Retinal pigment epithelial cell (primary cell): ENCODE results near the gene SHTN1.

Experiments used
- DNase-seq: peaks from one replicate; pipeline ENCODE4 v3.0.0-alpha.2; 2010; ENCODE audit warnings: low read depth
- H3K4me3 ChIP-seq: 2 replicates; pipeline ENCODE4 v1.5.1; 2011; ENCODE audit warnings: mild to moderate bottlenecking, low read length, control low read depth, moderate library complexity
- TF ChIP-seq, protein P1 (sequence below): conservative IDR thresholded peaks from 2 replicates; pipeline ENCODE4 v1.5.1; 2011; ENCODE audit warnings: low read depth, low read length, control low read depth, inconsistent platforms

The SHTN1 gene

DNA sequence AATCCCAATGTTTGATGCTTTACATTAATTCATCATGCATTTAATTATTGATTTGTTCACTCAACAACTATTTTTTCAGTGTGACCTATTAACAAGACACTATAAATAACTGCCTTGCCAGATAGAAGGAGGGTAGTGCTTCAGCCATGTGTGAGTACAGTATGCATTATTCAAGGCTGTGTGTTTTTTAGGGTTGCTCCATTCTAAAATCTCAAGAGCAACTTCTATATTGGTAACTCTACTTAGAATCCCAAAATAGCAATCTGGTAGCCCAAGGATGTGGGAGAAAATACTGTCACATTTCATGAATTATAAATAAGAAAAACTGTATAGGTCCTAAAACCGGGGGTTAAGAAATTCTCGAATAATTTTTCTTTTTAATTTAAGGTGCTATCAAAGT lies 85.8 kb downstream of the SHTN1 start:
- no peak for DNase-seq

GRCh38 chr10:116918583-116918982 lies 86.4 kb downstream of the SHTN1 start:
- no peak overlapping the region for H3K4me3 ChIP-seq
- TF ChIP-seq, protein P1, sequence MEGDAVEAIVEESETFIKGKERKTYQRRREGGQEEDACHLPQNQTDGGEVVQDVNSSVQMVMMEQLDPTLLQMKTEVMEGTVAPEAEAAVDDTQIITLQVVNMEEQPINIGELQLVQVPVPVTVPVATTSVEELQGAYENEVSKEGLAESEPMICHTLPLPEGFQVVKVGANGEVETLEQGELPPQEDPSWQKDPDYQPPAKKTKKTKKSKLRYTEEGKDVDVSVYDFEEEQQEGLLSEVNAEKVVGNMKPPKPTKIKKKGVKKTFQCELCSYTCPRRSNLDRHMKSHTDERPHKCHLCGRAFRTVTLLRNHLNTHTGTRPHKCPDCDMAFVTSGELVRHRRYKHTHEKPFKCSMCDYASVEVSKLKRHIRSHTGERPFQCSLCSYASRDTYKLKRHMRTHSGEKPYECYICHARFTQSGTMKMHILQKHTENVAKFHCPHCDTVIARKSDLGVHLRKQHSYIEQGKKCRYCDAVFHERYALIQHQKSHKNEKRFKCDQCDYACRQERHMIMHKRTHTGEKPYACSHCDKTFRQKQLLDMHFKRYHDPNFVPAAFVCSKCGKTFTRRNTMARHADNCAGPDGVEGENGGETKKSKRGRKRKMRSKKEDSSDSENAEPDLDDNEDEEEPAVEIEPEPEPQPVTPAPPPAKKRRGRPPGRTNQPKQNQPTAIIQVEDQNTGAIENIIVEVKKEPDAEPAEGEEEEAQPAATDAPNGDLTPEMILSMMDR, result no peak
- DNase-seq, result no peak

More for the DNA sequence above, 85.8 kb downstream of the SHTN1 start:
- TF ChIP-seq, protein P1, result no peak
- H3K4me3 ChIP-seq, result no peak overlapping the region

GRCh38 chr10:116917481-116917880 lies 87.5 kb downstream of the SHTN1 start:
- TF ChIP-seq, protein P1, result no peak
- DNase-seq, result no peak
- no peak overlapping the region for H3K4me3 ChIP-seq

DNA sequence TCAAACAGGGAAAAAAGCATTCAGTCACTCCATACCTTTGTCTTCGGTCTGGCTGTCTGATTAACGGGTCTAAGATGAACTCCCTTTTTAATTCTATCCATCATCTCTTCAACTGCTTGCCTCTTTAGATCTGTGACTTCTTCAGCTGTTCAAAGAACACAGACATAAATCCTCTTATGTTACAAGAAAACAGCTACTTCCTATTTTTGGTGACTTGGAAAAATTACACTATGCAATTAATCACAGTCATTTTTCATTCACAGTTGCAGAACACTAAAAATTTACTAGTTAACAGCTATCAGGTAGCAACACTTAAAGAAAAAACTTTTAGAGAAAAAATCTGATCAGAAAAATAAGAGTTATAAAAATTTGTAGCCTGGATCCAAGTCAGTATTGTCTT lies 89.6 kb downstream of the SHTN1 start:
- H3K4me3 ChIP-seq, result no peak overlapping the region
- DNase-seq, result no peak
- TF ChIP-seq, protein P1, result no peak

DNA sequence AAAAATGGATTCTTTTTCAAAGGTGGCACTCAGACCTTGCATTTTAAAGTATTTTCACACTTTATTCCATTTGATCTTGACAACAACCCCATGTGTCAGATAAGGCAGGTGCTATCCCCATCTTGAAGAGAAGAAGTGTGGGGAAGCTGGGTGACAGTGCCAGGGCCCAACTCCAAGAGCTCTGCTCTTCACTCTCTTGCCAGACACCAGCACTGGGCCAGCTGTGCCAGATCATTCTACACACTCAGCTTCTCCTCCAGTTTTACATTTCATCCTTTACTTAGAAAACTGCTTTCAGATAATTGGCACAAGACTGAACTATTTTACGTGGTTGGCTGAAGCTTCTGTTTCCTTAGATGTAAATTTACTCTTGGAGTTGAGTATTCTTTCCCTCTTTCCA lies 91.3 kb downstream of the SHTN1 start:
- DNase-seq, result no peak
- no peak overlapping the region for H3K4me3 ChIP-seq
- TF ChIP-seq, protein P1, result no peak

DNA sequence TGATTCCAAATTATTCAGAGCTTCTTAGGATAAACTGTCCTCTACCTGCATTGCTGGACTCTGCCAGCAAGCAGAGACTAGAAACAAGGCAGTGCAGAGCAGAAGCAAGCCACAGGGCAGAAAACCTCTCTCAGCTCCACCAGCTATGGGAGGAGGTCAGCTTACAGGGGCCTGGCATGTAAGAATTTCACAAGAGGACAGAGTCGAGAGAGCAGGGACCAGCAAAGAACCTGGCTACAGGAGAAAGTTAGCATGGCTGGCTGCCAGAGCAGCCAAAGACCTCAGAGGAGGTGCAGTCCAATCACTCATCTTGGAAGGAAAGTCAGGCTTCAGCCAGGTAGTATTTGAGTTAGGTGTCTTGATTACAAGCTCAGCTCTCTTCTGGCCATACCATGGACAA lies 92.8 kb downstream of the SHTN1 start:
- no peak overlapping the region for H3K4me3 ChIP-seq
- no peak for DNase-seq
- TF ChIP-seq, protein P1, result no peak

DNA sequence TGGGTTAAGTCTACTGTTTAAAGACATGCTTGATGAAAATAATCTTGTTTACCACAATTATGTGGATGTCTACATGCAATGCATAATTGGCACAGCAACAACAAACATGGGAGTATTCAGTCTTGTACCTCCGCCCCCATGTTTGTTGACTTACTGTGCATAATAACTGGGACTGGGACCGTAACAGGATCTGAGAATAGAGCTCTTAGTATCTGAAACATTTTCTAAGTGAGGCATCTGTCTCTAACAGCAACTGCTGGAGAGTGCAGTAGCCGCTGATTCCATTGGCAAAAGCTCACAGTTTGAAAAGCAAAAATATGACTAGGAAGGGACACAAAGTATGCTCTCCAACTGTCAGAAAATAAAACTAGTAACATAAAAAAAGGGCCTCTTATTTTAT lies 94.1 kb downstream of the SHTN1 start:
- no peak for DNase-seq
- TF ChIP-seq, protein P1, result no peak
- no peak overlapping the region for H3K4me3 ChIP-seq
